ENCODE data around the gene DSEL.

The DSEL gene

DNA sequence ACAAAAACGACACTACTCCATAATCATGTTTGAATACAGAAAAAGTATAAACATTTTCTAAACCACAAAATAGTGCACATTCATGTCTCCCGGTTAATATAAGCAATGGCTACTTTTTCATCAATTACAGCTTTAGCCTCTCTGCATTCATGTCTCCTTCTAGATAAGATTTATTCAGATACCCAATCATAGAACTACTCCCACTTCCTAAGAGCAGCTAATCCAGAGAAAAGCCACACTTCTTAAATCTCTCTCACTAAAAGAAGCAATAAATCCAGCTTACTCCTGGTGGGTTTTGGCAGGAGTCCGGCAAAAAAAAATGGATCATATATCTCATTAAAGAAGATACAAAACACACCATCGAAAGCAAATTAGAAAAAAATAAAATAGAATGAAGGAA, 20.1 kb downstream of the DSEL start:
- DNase-seq, result no peak

DNA sequence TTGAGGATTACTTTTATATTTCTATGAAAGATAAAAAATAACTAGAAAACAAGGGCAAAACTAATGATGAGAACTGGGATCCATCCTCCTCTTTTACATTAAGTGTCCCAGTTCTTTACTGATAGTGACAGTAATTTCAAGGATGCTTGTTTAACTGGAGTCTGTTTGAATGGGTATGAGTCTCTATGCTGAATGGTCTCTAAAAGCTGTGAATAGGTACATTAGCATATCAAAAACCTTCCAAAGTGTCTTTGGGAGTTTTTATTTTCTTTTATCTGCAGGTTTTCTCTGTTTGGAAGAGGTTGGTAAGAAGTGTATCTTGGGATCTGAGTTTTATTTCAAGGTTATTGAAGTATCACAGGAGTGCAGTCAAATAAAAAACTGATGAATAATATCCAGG, 30.0 kb downstream of the DSEL start:
- no peak for DNase-seq

DNA sequence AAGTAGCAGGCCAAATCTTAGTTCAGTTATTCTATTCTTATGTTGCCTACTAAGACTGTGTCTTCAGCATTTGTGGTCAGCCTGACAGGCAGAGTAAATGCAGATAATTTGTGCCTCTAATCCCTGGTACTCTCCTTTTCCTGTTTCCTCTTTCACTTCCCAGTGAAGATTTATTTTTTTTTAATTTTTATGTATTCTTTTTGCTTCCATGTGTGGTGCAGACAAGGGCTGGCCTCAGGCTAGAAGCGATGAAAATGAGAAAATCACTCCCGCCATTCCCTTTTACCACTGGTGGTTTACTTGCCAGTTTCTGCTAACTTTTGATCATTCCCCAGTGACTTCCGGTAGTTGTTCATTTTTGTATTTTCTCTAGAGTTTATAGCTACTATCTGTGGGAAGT, 30.9 kb downstream of the DSEL start:
- DNase-seq, result no peak

DNA sequence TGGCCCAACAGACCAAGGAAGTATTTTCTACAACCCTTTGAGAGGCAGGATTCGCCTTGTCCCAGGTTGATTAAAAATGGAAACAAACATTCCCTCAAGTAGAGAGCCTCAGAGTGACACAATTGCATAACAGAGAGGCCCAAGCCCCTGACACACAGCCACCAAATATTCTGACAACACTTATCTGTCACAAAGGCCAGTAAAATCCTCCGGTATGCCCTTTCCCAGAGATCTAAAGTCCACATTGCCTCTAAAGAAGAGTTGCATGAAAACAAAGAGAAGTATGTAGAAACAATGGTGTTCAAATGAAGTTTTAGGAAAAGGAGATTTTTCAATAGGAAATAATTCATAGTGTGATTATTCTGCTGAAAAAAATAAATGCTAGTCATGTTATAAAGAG, 32.1 kb downstream of the DSEL start:
- no peak for DNase-seq

DNA sequence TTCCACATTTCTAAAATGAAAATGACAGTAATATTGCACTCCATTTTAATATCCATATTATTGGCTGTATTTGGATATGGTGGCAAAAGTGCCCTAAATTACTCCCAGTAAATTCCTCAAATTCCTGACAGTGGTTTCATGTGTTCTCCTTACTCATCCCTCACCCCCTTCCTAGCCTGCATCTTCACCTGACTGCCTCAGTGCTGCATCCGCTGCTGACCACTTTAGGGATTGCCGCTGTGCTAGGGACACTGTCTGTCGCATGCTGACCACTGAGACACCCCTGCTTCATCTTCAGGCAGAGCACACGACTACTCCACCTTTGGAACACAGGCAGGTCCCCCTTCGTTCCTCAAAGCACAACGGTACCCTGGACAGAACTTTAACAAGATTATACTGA, 32.6 kb downstream of the DSEL start:
- DNase-seq, result no peak

DNA sequence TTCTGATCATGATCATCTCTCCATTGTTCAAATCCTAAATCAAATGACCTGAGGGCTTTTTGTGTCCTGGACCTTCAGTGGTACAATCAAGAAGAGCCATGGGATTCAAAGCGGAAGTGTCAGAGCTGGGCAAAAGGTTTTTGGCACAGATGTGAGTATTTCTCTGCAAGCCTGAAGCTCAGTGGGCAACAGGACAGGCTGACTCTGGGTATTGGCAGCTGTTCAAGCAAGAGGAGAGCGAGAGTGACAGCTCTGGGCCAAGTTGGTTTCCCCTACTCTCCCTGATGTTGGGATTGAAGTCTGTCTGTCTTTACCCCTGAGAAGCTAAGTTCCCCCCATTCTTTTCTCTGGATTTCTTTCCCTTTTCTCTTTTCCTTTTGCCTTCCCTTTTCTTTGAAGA, 33.3 kb downstream of the DSEL start:
- no peak for DNase-seq

DNA sequence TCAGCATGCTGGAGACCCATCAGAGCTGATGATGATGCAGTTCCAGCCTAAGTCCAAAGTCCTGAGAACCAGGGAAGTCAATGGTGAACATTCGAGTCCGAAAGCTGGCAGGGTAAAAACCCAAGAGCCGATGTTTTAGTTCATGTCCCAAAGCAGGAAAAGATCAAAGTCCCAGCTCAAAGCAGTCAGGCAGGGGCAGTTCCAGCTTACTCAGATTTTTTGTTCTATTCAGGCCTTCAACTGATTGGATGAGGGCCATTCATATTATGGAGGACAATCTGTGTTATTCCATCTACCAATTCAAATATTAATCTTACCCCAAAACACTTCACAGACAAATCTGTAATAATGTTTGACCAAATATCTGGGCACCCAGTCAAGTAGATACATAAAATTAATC, 38.3 kb downstream of the DSEL start:
- DNase-seq, result no peak

DNA sequence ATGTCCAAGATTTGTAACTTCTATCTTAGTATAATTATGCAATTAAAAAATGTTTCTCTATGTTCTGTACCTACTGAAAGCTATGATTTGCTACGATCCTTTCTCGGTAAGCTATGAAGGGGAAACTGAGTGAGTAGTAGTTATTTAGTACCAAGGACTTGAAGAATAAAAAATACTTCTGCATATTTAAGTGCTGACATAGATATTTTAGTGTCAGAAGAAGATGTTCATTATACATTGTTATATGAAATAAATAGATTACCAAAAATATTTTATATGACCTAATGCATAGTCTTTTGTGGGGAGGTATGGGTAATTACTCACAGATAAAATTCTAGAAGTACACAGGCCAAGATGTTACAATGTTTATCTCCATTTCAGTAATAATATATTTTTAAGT, 39.0 kb downstream of the DSEL start:
- no peak for DNase-seq

DNA sequence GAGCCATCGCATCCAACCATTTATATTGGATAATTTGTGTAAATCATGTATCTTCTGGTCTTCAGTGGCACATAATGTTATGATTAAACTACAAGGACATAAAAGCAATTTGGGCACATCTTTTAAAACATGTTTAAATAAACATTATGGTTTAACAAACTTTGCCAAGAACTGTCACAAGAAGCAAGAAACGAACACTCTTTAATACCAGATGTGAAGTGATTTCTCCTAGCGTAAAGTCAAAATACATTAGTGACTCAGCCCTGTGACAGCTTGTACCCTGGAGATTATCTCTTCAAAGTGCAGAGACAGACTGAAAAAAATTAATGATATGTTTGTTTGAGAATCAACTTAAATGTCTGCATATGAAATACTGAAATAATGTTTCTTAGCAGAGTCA, 39.9 kb downstream of the DSEL start:
- DNase-seq, result no peak

DNA sequence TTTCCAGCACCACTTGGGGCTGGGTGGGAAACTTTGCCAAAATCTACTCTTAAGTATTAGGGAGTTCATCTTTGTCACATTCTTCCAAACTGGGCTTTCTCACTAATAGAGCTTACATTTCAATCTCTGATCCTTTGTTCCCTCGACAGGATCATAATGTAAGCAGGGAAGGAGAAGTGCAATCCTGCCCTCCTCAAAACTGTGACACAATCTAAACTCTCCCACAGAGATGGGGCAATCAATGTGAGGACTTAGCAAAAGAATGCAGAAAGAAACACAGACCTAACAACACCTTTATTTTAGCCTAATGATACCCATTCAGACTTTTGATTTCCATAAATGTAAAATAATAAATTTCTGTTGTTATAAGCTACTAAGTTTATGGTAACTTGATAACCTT, 40.8 kb downstream of the DSEL start:
- DNase-seq, result no peak

DNA sequence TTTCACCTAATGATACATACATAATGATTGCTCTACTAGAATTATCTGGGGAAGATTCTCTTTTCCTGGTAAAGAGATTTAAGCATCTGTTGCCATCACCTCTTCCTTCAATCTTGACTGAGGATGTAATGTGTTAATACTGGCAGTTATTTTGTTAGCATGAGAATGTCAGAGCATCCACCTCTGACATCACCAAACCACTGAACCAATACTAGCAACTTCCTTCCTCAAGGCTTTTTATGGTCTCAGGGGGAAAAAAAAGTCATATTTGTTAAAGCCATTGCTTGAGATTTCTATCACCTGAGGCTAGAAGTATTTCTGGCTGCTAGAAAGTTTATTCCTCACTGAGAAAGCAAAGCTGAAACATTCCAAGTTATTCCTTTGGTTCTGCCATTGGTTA, 48.5 kb downstream of the DSEL start:
- DNase-seq, result no peak

DNA sequence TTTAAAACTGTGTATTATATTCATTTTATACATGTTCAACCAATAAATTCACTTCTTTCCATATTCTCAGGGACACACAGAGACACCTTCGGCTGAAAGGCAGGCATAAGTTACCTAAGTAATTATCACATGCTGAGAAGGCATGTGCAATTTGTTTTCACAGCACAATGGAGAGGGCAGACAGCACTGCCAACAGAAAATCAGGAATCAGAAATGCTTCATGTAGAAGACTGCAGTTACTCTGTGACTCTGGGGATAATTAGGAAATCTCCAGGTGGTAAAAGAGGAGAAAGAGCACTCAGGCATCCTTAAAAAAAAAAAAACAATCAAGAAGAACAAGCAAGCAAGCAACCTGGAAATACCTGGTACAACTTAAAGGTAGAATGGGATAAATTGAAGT, 49.3 kb downstream of the DSEL start:
- no peak for DNase-seq

DNA sequence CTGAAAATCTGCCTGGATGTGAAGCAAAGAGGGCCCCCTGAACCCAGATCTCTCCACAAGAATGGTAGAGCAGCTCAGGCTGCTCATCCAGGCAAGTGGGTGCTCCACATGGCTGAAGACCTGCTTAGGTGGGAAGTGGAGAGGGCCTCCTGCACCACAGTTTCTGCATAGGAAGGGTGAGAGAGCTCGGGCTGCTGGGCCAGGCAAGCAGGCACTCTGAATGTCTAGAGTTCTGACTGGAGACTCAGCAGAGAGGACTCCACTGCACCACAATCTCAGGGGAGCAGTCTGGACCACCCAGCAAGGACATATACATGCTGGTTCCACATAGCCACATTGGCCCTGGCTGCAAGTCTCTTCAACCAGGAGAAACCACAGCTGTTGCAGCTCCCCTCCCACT, 52.0 kb downstream of the DSEL start:
- no peak for DNase-seq

DNA sequence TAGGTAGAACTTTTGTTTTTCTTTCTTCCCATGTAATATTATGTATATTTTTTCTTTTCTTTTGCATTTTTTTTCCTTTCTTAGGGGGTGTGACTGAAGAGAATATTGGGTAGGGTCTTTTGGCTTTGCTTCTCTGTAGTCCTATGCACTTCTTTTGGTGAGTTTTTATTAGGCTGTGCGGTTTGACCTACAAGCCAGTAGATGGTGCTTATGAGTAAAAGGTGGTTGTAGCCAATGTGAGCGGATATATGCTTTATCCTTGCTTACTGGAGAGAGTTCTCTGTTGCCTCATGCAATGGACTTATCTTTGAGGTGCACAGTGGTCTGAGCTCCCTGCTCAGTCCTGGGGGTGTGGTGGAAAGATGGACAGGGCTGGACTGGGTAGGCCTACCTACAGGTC, 52.7 kb downstream of the DSEL start:
- no peak for DNase-seq

DNA sequence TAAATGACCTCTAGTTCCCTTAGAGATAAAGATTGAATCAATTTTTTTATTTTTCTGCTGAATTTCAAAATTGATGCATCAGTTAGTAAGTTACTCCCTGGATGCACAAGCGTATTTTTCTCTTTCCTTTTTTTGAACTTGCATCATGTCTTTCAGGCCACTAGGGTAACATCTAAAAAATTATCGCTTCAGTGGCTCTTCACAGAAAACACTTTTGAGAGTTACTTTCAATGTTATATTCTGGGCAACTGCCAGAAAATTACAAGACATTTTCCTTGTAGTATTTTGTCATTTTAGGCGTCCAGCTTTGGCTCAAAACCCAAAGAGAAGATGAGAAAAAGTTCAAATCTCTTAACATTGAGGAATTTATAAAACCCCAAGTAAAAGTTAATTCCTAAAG, 59.8 kb downstream of the DSEL start:
- DNase-seq, result no peak
